ENCODE data around the gene LRBA.

Gene LRBA

DNA sequence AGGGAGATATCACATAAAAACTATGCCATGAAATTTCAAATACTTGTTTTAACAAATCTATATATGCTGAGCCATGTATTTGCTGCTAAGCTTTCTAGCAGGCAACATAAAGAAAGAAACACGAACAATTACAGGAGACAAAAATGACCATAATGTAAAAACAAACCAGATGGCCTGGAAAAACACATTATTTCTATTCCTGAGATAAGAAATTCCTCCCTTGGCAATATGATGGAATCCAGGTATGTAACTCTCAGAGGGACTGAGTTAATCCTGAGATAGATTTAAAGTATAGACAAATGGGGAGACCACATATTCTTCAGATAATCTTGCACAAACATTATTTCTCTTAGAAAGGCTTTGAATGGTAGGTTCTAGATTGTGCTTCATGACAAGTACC lies 657.3 kb downstream of the LRBA start:
- H2AFZ ChIP-seq (ENCODE audit: low read depth, low read length) = no peak overlapping the region
- no peak overlapping the region for H3K4me2 ChIP-seq (ENCODE audit: insufficient read depth, low read length)
- H3K79me2 ChIP-seq (ENCODE audit: insufficient read depth, low read length) = no peaks in the 10 kb centered on the region
- H3K4me3 ChIP-seq (ENCODE audit: low read depth in 1 of 2, low read length in 2 of 2) = no peak overlapping the region
- no peaks in the 10 kb centered on the region for H3K9me3 ChIP-seq (ENCODE audit: insufficient read depth, low read length, severe bottlenecking)
- TF ChIP-seq, protein P1, sequence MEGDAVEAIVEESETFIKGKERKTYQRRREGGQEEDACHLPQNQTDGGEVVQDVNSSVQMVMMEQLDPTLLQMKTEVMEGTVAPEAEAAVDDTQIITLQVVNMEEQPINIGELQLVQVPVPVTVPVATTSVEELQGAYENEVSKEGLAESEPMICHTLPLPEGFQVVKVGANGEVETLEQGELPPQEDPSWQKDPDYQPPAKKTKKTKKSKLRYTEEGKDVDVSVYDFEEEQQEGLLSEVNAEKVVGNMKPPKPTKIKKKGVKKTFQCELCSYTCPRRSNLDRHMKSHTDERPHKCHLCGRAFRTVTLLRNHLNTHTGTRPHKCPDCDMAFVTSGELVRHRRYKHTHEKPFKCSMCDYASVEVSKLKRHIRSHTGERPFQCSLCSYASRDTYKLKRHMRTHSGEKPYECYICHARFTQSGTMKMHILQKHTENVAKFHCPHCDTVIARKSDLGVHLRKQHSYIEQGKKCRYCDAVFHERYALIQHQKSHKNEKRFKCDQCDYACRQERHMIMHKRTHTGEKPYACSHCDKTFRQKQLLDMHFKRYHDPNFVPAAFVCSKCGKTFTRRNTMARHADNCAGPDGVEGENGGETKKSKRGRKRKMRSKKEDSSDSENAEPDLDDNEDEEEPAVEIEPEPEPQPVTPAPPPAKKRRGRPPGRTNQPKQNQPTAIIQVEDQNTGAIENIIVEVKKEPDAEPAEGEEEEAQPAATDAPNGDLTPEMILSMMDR (IDR thresholded peaks at IDR 0.05; ENCODE audit: borderline replicate concordance, extremely low read depth, low read length, poor library complexity, severe bottlenecking) = no peak
- TF ChIP-seq EZH2 (IDR thresholded peaks at IDR 0.05; ENCODE audit: borderline replicate concordance, low read depth, low read length, severe bottlenecking) = no peak
- H3K27me3 ChIP-seq (ENCODE audit: insufficient read depth, low read length, poor library complexity) = no peaks in the 10 kb centered on the region
- ATAC-seq (ENCODE audit: insufficient read depth, low read depth) = no peak
- no peak overlapping the region for H3K27ac ChIP-seq (ENCODE audit: low read length)
- H3K4me1 ChIP-seq (ENCODE audit: insufficient read depth, low read length) = no peaks in the 10 kb centered on the region
- H3K36me3 ChIP-seq (ENCODE audit: insufficient read depth, low read length) = no peaks in the 10 kb centered on the region
- no peak overlapping the region for H3K9ac ChIP-seq (ENCODE audit: low read depth, low read length)
- no peaks in the 10 kb centered on the region for H4K20me1 ChIP-seq (ENCODE audit: insufficient read depth, low read length)
- no peak for DNase-seq

DNA sequence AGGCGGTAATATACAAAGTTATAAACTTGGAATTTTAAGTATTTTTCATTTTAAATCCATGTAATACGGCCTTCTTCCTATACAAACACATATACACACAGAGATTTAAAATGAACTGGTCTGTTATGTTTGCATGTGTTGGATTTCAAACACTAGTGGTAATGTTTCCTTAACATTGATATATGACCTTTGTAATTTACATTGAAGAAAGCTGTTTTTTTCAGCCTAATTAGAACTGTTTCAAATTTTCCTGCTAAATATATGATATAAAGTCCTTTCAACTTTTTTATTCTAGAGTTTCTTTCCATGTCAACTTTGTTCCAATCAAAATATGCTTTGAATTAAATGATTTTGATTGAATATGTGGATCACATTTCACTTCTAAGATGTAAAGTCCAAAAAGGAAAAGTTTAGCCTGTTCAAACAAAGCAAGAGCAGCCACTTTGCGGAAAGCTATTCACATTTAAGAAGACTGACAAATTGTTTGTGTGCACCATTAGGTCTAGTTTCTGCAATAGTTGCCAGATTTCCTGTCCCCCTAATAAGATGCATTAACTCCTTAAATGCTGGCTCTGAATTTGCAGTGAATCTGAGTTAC lies 659.1 kb downstream of the LRBA start:
- H4K20me1 ChIP-seq (ENCODE audit: insufficient read depth, low read length) = no peaks in the 10 kb centered on the region
- no peak overlapping the region for H2AFZ ChIP-seq (ENCODE audit: low read depth, low read length)
- DNase-seq (no peak), ATAC-seq (ENCODE audit: insufficient read depth, low read depth) (no peak)
- no peak for TF ChIP-seq EZH2 (IDR thresholded peaks at IDR 0.05; ENCODE audit: borderline replicate concordance, low read depth, low read length, severe bottlenecking)
- no peak overlapping the region for H3K9ac ChIP-seq (ENCODE audit: low read depth, low read length)
- H3K36me3 ChIP-seq (ENCODE audit: insufficient read depth, low read length) = no peaks in the 10 kb centered on the region
- no peaks in the 10 kb centered on the region for H3K9me3 ChIP-seq (ENCODE audit: insufficient read depth, low read length, severe bottlenecking)
- H3K4me1 ChIP-seq (ENCODE audit: insufficient read depth, low read length) = no peaks in the 10 kb centered on the region
- H3K4me3 ChIP-seq (ENCODE audit: low read depth in 1 of 2, low read length in 2 of 2) = no peak overlapping the region
- H3K27me3 ChIP-seq (ENCODE audit: insufficient read depth, low read length, poor library complexity) = no peaks in the 10 kb centered on the region
- H3K27ac ChIP-seq (ENCODE audit: low read length) = no peak overlapping the region
- no peak overlapping the region for H3K4me2 ChIP-seq (ENCODE audit: insufficient read depth, low read length)
- H3K79me2 ChIP-seq (ENCODE audit: insufficient read depth, low read length) = no peaks in the 10 kb centered on the region

DNA sequence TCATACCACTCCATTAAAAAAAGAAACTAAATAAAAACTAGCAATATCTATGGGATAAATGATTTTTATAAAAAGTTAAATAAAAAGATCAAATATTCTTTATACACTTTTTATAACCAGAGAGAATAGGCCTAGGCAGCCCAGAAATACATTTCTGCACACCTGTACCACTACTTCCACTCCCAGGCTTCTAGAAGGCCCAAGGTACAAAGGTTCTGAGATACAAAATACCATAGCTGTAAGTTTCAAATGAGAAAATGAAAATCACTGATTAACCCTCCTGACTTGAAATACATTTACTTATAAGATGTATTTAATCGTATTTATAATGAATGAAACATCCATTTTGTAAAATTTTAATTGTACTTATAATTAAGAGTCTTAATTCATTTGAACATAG lies 659.7 kb downstream of the LRBA start:
- TF ChIP-seq, protein P1 (IDR thresholded peaks at IDR 0.05; ENCODE audit: borderline replicate concordance, extremely low read depth, low read length, poor library complexity, severe bottlenecking) = no peak
- no peak for TF ChIP-seq EZH2 (IDR thresholded peaks at IDR 0.05; ENCODE audit: borderline replicate concordance, low read depth, low read length, severe bottlenecking)
- Histone ChIP-seq H3K9ac (ENCODE audit: low read depth, low read length) (no peak overlapping the region), H3K27me3 (ENCODE audit: insufficient read depth, low read length, poor library complexity) (no peaks in the 10 kb centered on the region), H3K36me3 (ENCODE audit: insufficient read depth, low read length) (no peaks in the 10 kb centered on the region), H3K79me2 (ENCODE audit: insufficient read depth, low read length) (no peaks in the 10 kb centered on the region), H3K27ac (ENCODE audit: low read length) (no peak overlapping the region), H4K20me1 (ENCODE audit: insufficient read depth, low read length) (no peaks in the 10 kb centered on the region), H3K4me3 (ENCODE audit: low read depth in 1 of 2, low read length in 2 of 2) (no peak overlapping the region), H2AFZ (ENCODE audit: low read depth, low read length) (no peak overlapping the region), H3K4me1 (ENCODE audit: insufficient read depth, low read length) (no peaks in the 10 kb centered on the region), H3K4me2 (ENCODE audit: insufficient read depth, low read length) (no peak overlapping the region), H3K9me3 (ENCODE audit: insufficient read depth, low read length, severe bottlenecking) (no peaks in the 10 kb centered on the region)
- no peak for ATAC-seq (ENCODE audit: insufficient read depth, low read depth)
- DNase-seq = no peak

DNA sequence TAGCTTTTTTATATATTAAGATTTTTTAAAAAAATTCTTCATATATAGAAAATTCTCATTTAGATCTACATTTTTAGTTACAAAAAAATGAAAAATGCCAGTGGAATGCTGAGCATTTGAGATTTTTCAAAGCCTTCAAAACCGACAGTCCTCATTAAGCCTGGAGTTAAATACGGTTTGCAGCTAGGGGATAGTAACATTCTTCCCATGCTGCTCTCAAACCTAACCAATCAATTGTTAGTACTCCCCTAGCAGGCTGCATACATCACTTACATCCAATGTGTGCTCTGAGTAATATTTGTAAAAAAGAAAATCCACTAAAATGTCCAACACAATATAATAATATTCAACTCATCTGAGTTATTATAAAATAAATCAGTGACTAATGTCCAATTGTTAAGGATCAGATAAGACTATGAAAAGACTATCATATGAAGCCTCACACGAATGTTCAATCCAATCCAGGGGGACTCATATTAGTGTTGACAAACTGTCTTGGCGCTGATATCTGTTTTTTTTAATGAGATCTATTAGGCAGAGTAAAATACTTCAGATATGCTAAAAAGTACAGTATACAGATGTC lies 660.8 kb downstream of the LRBA start:
- Histone ChIP-seq H3K36me3 (ENCODE audit: insufficient read depth, low read length) (no peaks in the 10 kb centered on the region), H4K20me1 (ENCODE audit: insufficient read depth, low read length) (no peaks in the 10 kb centered on the region), H2AFZ (ENCODE audit: low read depth, low read length) (no peak overlapping the region), H3K27ac (ENCODE audit: low read length) (no peak overlapping the region), H3K27me3 (ENCODE audit: insufficient read depth, low read length, poor library complexity) (no peaks in the 10 kb centered on the region), H3K9ac (ENCODE audit: low read depth, low read length) (no peak overlapping the region), H3K9me3 (ENCODE audit: insufficient read depth, low read length, severe bottlenecking) (no peaks in the 10 kb centered on the region), H3K4me3 (ENCODE audit: low read depth in 1 of 2, low read length in 2 of 2) (no peak overlapping the region), H3K4me1 (ENCODE audit: insufficient read depth, low read length) (no peaks in the 10 kb centered on the region), H3K4me2 (ENCODE audit: insufficient read depth, low read length) (no peak overlapping the region), H3K79me2 (ENCODE audit: insufficient read depth, low read length) (no peaks in the 10 kb centered on the region)
- TF ChIP-seq, protein P1 (IDR thresholded peaks at IDR 0.05; ENCODE audit: borderline replicate concordance, extremely low read depth, low read length, poor library complexity, severe bottlenecking) = no peak
- TF ChIP-seq EZH2 (IDR thresholded peaks at IDR 0.05; ENCODE audit: borderline replicate concordance, low read depth, low read length, severe bottlenecking) = no peak
- no peak for ATAC-seq (ENCODE audit: insufficient read depth, low read depth)
- no peak for DNase-seq
